ENCODE measurements around the gene USP53.
"Not testable (repeated sequence)": the region's sequence is repeated elsewhere in the genome, so short reads cannot be mapped to it uniquely, and the experiment has no call there.

The USP53 gene

DNA sequence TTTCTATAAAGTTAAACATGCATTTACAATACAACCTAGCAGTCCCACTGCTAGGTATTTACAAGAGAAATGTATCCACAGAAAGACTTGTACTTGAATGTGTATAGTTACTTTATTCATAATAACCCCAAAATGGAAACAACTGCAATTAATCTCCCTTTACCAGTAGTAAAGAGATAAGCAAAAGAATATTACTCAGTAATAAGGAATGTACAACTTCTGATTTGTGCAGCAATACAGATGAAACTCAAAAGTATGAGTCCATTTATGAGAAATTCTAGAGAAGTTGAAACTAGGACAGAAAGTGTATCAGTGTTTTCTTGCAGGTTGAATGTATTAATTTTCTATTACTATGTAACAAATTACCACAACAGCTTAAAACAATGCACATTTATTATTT, 15.2 kb downstream of the USP53 start:
- DNase-seq (ENCODE audit: low spot score), result no peak
- FAIRE-seq, result no peak

DNA sequence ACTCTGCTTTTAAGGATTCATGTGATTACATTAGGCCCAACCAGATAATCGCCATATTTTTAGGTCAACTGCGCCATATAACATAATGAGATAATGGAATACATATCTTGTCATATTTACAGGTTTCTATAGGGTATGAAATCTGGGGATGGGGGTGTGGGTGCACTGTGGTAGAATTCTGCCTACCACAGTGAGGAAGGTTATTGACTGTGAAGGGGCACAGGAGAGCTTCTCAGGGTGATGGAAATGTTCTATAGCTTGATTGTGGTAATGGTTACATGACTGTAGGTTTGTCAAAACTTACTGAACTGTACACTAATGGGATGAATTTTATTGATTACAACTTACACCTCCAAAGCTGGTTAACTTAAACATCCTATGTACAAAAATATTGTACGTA, 15.9 kb downstream of the USP53 start:
- FAIRE-seq (no peak), DNase-seq (ENCODE audit: low spot score) (no peak)

DNA sequence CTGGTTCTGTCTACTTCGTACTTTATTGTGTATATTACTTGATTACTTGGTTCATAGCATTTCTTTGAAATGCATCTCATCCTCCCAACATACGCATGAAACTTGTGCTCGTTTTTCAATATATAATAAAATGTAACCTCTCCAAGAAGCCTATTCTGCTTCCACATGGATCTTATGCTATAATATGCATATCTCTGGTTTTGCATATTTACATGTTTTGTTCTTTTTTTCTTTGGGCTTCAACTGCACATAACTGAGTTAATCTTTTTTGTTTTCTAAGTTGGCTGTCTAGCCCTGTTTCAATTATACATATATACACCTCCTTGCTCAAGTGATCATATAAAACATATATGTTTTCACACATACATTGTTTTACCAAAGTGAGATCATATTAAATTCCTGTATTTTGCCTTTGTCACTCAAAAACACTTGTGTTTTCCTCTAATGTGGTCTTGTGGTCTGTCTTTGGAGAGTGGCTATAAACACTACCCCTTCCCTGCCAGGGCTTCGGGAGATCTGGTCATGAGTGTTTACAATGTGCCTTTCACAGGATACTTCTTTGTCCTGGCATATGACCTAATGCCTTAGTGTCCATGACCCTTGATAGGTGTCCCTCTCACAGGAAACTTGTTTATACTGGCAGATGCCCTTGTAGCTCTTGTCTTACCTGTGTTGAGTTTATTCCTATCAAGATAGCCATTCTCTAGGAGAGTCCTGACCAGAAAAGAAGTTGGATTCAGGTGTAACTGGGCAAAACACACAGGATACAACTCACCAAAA, 17.6 kb downstream of the USP53 start:
- FAIRE-seq (no peak), DNase-seq (ENCODE audit: low spot score) (no peak)

DNA sequence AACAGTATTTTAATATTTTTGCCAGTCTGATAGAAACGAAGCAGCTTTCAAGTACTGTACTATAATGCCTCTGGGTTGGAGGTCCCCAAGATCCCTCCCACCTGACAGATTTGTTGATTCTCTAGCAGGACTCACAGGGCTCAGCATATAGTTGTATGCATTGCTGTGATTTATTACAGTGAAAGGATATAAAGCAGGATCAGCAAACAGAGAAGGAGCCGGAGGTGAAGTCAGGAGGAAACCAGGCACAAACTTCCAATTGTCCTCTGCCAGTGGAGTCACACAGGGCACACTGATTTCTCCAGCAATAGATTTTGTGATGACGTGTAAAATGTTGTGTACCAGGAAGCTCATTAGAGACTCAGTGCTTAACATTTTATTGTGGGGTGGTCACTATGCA, 19.0 kb downstream of the USP53 start:
- no peak for DNase-seq (ENCODE audit: low spot score)
- no peak for FAIRE-seq

DNA sequence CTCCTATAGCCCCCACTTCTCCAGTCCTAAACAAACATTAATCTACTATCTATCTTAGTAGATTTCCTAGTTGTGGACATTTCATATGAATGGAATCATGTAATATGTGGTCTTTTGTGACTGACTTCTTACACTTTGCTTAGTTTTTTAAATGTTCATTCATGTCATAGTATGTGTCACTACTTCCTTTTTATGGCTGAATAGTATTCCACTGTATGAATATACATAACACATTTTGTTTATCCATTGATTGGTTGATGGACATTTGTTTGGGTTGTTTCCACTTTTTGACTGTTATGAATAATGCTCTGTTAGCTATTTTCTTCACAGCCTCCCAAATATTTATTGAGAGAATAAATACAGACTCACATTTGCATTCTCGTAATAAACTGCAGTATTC, 19.8 kb downstream of the USP53 start:
- DNase-seq (ENCODE audit: low spot score), result no peak
- FAIRE-seq, result no peak

DNA sequence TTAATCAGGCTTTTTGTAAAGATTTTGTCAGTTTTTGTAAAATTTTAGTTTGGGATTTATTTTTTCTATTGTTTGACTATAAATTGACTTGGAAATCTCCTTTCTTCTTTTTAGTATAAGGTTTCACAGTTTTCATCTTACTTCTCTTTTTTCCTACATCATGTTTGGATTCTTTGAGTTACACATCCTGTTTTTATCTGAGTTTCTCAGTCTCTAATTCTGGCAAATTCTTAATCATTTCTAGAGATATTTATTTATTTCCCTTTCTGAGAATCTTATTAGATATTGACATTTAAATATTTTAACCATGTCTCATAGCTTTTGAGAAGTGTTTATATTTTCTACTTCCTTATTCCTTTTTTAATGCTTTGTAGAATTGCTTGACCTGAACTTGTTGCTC, 20.7 kb downstream of the USP53 start:
- FAIRE-seq, result no peak
- no peak for DNase-seq (ENCODE audit: low spot score)

DNA sequence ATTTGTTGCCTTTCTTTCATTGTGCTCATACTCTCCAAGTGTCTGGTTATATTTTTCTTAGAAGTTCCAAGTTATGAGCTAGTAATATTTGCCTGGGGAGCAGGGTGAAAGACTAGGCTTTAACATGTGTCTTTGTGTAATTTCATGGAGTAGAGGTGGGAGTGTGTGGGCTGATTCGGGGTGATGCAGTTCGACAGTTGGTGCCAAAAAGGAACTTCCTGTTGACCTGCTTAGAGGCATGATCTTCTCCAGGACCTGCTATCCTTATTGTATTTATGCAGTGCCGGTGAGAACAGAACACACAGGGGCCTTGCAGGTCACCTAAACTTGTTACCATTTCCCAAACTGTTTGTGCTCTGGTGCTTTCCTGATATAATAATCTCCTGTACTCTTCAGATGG, 21.2 kb downstream of the USP53 start:
- DNase-seq (ENCODE audit: low spot score), result no peak
- no peak for FAIRE-seq

DNA sequence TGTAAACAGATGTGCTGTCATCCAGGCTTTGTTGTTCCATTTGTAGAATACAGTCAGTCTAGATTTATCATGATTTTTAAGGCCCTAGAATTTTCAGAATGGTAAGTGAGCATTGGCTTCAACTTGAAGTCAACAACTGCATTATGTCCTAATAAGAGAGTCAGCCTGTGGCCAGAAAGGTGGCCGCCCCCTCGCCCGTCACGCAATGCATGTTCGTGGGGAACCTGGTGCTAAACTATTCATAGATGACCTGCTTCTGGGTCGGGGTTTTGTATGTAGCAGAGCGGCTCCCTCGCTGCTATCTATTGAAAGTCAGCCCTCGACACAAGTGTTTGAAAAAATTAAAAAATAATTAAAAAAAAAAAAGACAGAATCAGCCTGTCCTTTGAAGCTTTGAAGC, 24.7 kb downstream of the USP53 start:
- FAIRE-seq, result no peak
- no peak for DNase-seq (ENCODE audit: low spot score)

DNA sequence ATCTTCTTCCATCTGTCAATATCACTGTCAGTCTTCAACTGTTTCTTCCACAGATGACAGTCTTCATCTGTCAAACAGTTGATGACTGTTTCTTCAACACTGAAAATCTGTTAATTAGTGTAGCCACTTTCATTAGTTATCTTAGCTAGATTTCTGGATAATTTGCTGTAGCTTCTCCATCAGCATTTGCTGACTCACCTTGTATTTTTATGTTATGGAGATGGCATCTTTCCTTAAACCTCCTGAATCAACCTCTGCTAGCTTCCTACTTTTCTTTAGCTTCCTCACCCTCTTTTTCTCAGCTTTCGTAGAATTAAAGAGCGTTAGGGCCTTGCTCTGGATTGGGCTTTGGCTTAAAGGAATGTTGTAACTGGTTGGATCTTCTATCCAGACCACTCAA, 25.1 kb downstream of the USP53 start:
- DNase-seq (ENCODE audit: low spot score) (no peak), FAIRE-seq (no peak)

DNA sequence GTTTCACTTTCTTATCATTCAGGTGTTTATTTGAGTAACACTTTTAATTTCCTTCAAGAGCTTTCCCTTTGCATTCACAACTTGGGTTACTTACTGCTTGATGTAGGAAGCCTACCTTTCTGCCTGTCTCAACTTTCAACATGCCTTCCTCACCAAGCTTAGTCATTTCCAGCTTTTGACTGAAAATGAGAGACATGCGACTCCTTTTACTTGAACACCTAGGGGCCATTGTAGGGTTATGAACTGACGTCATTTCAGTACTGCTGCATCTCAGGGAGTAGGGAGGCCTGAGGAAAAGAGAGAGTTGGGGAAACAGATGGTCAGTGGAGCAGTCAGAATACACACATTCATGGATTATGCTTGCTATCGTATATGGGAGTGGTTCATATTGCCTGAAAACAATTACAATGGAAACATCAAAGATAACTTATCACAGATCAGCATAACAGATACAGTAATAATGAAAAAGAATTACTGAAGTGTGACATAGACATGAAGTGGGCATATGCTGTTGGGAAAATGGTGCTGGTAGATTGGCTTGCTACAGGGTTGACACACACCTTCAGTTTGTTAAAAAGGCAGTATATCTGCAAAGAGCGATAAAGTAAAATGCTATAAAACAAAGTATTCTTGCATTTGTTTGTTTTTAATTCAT, 25.7 kb downstream of the USP53 start:
- FAIRE-seq, result no peak
- DNase-seq (ENCODE audit: low spot score), result no peak

DNA sequence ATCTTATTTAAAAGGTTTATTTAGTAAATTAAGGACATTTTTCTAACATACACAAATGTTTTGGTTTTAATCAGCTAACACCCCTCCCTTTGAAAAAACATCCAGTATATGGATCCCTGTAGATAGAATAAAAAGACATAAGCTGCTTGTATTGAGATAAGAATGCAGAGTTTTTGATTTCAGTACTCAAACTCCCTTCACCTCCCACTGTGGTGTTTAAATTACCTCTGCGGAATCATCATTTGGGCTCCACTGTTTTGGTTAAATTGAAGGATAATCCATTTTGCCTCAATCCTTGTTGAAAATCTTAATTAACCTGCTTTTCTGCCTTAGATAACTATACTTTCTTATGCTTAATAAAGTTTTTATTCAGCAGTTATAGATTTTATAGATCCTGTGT, 27.6 kb downstream of the USP53 start:
- no peak for FAIRE-seq
- DNase-seq (ENCODE audit: low spot score), result no peak

DNA sequence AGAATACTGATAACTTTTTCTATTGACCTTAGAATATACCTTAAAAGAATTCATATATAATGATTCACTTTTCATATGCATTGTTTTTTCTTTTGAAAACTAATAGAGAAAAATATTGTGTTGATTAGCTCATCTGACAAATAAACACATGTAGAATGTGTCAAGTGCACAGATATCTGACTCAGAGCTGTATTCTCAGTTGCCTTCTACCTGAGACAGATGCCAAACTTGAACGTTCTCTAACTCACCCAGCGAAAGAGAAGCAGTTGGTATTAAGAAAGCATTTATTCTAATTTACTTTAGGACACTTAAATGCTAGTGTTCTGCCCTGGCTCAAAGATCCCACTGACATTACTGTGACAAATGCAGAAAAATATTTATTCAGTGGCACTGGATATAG, 28.1 kb downstream of the USP53 start:
- FAIRE-seq (no peak), DNase-seq (ENCODE audit: low spot score) (no peak)

DNA sequence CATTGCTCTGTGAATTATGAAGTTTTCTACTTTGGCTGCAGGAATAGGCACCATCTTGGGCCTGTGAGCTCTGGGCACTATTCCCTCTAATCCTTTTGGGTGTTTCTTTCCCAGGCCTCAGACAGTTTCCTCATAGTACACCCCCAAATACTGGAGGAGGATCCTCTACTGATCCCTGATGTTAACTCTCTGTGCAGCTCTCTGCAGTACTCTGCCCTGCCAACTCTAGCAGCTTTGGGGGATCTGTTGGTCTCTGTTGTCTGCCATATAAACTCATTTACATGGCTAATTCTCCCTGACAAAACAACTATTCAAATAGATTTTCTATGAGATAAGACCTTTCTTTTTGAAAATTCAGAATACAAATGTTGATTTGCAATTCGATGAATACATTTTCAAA, 29.9 kb downstream of the USP53 start:
- no peak for FAIRE-seq
- no peak for DNase-seq (ENCODE audit: low spot score)

DNA sequence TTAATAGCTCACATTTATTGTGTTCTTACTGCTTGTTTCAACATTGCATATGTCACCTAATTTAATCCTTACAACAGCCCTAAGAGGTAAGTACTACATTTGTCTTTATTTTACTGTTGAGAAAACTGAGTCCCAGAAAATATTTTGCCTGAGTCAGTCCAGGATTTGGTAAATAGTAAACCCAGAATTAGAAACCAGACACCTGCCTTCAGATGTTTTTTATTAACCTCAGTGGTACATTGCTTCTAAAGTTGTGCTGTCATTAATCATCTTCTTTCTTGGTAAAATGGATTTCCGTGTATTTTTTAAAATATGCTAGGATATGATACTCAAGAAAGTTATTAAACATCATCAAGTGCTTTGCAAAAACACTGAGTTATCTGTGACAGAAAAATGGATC, 31.4 kb downstream of the USP53 start:
- FAIRE-seq (no peak), DNase-seq (ENCODE audit: low spot score) (no peak)

DNA sequence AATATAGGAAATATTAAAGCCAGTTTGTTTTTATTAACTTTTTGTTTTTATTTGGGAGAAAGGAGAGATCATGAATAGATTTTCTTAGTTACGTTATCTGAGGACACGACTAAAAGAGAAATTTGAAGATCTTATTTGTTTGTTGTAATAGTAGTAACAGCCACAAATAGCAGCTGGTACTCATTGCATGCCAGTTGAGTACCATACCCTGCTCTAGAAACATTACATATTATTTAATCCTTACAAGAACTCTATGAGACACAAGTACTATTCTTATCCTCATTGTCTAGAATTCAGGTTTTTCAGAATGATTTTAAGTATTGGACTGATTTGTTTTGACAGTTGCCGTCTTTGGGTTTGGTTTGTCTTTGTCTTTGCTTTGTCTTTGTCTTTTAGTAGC, 31.8 kb downstream of the USP53 start:
- no peak for FAIRE-seq
- DNase-seq (ENCODE audit: low spot score), result no peak

DNA sequence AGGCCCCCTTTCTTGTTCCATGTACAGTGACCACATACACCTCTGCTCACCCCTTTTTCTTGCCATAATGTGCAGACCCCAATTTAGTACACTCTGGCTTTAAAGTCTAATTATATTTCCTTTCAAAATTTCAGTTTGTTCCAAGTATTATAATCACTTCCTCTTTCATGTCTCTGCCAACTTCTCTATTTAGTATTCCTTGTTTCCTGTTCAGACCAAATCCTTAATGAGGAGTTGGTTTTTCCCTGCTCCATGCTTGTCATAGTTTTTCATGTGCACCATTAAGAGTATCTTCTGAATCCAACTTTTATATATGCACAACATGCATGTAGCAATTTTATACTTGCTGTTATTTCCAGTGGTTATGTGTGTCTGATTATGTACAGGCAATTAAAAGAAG, 32.3 kb downstream of the USP53 start:
- DNase-seq (ENCODE audit: low spot score), result no peak
- no peak for FAIRE-seq

DNA sequence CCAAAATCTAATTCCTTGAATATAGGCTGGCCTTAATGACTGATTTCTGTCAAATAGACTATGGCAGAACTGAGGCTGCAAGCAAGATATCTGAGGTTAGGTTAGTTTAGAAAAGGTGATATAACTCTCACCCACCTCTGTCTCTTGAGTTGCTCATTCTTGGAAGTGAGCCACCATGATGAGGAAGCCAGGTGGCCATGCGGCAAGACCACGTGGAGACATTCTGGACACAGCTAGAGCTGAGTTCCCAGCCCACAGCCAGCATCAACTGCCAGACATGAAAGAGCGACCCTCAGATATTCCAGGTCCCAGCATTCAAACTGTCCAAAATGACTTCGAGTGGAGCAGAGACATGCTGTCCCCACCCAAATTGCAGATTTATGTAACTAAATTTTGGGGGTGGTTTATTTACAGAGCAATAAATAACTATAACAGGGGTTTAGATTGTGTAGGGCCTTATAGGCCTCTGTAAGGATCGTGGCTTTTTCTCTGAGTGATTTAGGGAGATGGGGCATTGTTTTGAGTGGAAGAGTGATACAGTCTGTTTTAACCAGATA, 33.7 kb downstream of the USP53 start:
- FAIRE-seq, result no peak
- DNase-seq (ENCODE audit: low spot score), result no peak

DNA sequence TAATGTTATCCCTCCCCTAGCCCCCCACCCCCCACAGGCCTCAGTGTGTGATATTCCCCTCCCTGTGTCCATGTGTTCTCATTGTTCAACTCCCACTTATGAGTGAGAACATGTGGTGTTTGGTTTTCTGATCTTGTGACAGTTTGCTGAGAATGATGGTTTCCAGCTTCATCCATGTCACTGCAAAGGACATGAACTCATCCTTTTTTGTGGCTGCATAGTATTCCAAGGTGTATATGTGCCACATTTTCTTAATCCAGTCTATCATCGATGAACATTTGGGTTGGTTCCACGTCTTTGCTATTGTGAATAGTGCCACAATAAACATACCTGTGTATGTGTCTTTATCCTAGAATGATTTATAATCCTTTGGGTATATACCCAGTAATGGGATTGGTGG, 38.5 kb downstream of the USP53 start:
- FAIRE-seq; DNase-seq (ENCODE audit: low spot score): not testable (repeated sequence)

DNA sequence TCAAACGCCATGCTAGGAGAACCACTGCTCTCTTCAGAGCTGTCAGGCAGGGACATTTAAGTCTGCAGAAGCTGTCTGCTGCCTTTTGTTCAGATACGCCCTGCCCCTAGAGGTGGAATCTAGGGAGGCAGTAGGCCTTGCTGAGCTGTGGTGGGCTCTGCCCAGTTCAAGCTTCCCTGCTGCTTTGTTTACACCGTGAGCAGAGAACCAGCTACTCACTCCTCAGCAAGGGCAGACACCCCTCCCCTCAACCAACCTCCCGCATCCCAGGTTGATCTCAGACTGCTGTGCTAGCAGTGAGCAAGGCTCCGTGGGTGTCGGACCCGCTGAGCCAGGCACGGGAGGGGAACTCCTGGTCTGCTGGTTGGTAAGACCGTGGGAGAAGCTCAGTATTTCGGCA, 42.7 kb downstream of the USP53 start:
- DNase-seq (ENCODE audit: low spot score); FAIRE-seq: not testable (repeated sequence)

DNA sequence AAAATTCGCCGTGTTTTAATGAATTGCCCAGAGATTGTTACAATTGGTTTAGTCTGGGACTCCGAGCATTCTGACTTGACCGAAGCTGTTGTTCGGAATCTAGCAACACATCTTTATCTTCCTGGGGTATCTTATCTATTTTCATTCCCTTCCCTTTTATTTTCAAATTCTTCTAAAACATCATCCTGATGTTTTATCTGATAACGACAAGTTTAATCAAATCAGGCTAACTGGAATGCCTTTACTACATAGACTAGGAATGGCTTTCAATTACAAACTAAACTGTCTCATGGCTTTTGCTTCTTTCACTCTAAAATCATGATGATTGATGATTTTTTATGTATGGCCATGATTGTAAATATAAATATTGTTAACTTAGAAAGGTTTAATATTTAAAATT, 48.0 kb downstream of the USP53 start:
- DNase-seq (ENCODE audit: low spot score), result no peak
- FAIRE-seq, result no peak

DNA sequence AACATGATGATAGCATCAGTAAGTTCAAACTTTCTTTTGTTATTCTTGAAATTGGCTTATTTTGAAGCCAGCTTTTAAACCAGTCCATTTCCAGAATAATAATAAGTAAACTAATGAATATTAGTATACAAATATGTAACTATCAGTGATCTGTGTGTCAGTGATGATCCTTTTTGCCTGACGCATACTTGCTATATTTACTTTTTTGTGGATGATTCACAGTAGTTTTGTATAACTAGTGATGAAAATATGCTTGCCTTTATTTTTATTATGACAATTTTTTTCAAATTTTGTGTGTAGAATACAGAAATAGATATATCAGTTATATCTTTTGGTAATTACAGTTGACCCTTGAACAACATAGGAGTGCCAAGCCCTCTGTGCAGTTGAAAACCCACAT, 49.5 kb downstream of the USP53 start:
- DNase-seq (ENCODE audit: low spot score) (no peak), FAIRE-seq (no peak)

DNA sequence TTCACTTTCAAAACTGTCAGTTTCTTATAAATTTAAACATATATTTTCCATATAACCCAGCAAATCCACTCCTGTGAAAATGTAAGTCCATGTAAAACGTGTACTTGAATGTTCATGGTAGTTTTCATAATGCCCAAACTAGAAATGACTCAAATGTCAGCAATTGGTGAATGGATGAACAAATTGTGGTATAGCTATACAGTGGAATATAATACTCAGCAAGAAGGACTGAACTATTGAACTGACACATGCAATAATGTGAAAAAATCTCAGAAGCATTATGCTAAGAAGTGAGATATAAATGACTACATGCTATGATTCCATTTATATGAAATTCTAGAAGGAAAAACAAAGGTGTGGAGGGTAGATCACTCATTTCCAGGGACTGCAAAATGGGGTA, 52.2 kb downstream of the USP53 start:
- FAIRE-seq, result no peak
- DNase-seq (ENCODE audit: low spot score), result no peak

DNA sequence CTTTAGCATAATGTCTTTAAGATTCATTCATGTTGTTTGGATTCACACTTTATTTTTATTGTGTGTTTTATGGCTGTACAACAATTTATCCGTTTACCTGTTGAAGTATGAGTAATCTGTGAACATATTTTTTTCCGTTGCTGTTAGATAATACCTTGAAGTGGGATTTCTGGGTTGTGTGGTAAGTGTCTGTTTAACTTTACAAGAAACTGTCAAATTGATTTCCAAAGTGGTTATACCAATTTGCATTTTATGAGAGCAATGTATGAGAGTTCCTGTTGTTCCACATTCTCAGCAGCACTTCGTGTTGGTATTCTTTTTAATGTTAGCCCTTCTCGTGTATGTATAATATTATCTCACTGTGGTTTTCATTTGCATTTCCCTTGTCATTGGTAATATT, 53.6 kb downstream of the USP53 start:
- DNase-seq (ENCODE audit: low spot score) (no peak), FAIRE-seq (no peak)

Measured in RCC 7860 (cell line).